HepG2 (cell line): ENCODE data around the gene CTIF. TPM values are rescaled to one million over a fixed set of nuclear protein-coding genes. Genes with fewer than 3 reads are reported as not detected.

Experiments used
- AKAP8 ChIP-seq: sonication (generic); formaldehyde crosslinking; IDR thresholded peaks from 2 replicates; pipeline ENCODE4 v1.5.1; 2020; ENCODE audit warnings: mild to moderate bottlenecking, missing genetic modification reagents
- ELF3 ChIP-seq: IDR thresholded peaks from 2 replicates; pipeline ENCODE4 v1.6.1; 2016; ENCODE audit warnings: missing genetic modification reagents, missing compliant biosample characterization
- ELF4 ChIP-seq: sonication (generic); formaldehyde crosslinking; IDR thresholded peaks from 2 replicates; pipeline ENCODE4 v1.5.0; 2020; ENCODE audit warnings: missing genetic modification reagents, mild to moderate bottlenecking, moderate library complexity, borderline replicate concordance
- FOXM1 ChIP-seq: sonication (generic); formaldehyde crosslinking; IDR thresholded peaks from 2 replicates; pipeline ENCODE4 v1.5.0; 2020; ENCODE audit warnings: missing genetic modification reagents
- LCORL ChIP-seq, 2 experiments: fragments of 450-650 bp in 1 of 2; sonication (generic) in 1 of 2; formaldehyde crosslinking in 1 of 2; IDR thresholded peaks; 2 replicates each; pipeline versions ENCODE4 v1.5.0 to v1.6.1; 2017 to 2020; ENCODE audit warnings: antibody characterized with exemption in 1 of 2, missing genetic modification reagents in 1 of 2
- MIER2 ChIP-seq: IDR thresholded peaks from 2 replicates; pipeline ENCODE4 v1.6.1; 2016; ENCODE audit warnings: missing biosample characterization, missing genetic modification reagents
- MYC ChIP-seq: sonication (generic); formaldehyde crosslinking; IDR thresholded peaks from 2 replicates; pipeline ENCODE4 v1.9.0; 2021; ENCODE audit warnings: missing genetic modification reagents, borderline replicate concordance
- PAX8 ChIP-seq: sonication (generic); formaldehyde crosslinking; IDR thresholded peaks from 2 replicates; pipeline ENCODE4 v1.8.0; 2022; ENCODE audit warnings: mild to moderate bottlenecking, missing genetic modification reagents, borderline replicate concordance
- PRPF4 ChIP-seq: fragments of 200-400 bp; formaldehyde crosslinking; IDR thresholded peaks from 2 replicates; pipeline ENCODE4 v1.6.1; 2016; ENCODE audit warnings: low read length, low read depth; ENCODE audit not compliant: poor library complexity, severe bottlenecking
- SIX4 ChIP-seq: sonication (generic); formaldehyde crosslinking; IDR thresholded peaks from 2 replicates; pipeline ENCODE4 v1.4.0; 2020; ENCODE audit warnings: missing genetic modification reagents
- SMC3 ChIP-seq: IDR thresholded peaks from 2 replicates; pipeline ENCODE4 v1.6.1; 2011; ENCODE audit warnings: low read length, improper control_type of control experiment
- SPEN ChIP-seq: sonication (generic); formaldehyde crosslinking; IDR thresholded peaks from 2 replicates; pipeline ENCODE4 v1.5.1; 2020; ENCODE audit warnings: low read depth, mild to moderate bottlenecking, missing genetic modification reagents
- TOPORS ChIP-seq: sonication (generic); formaldehyde crosslinking; IDR thresholded peaks from 2 replicates; pipeline ENCODE4 v1.8.0; 2023; ENCODE audit warnings: mild to moderate bottlenecking, missing genetic modification reagents
- YEATS2 ChIP-seq: sonication (generic); formaldehyde crosslinking; IDR thresholded peaks from 2 replicates; pipeline ENCODE4 v1.4.0; 2020; ENCODE audit warnings: missing genetic modification reagents, borderline replicate concordance
- ZFP36L1 ChIP-seq: sonication (generic); formaldehyde crosslinking; IDR thresholded peaks from 2 replicates; pipeline ENCODE4 v1.8.0; 2022; ENCODE audit warnings: mild to moderate bottlenecking, missing genetic modification reagents, moderate library complexity
- ZFX ChIP-seq: sonication (generic); formaldehyde crosslinking; IDR thresholded peaks from 2 replicates; pipeline ENCODE4 v1.4.0; 2020; ENCODE audit warnings: mild to moderate bottlenecking, low read depth, missing genetic modification reagents, moderate library complexity
- ZMAT5 ChIP-seq: sonication (generic); formaldehyde crosslinking; IDR thresholded peaks from 2 replicates; pipeline ENCODE4 v1.5.0; 2020; ENCODE audit warnings: mild to moderate bottlenecking, low read depth, missing genetic modification reagents, borderline replicate concordance
- ZNF276 ChIP-seq: sonication (generic); formaldehyde crosslinking; IDR thresholded peaks from 2 replicates; pipeline ENCODE4 v1.4.0; 2020; ENCODE audit warnings: mild to moderate bottlenecking, low read depth, missing genetic modification reagents
- ZNF280D ChIP-seq: sonication (generic); formaldehyde crosslinking; IDR thresholded peaks from 2 replicates; pipeline ENCODE4 v1.5.1; 2020; ENCODE audit warnings: mild to moderate bottlenecking, missing genetic modification reagents
- ZNF451 ChIP-seq: sonication (generic); formaldehyde crosslinking; IDR thresholded peaks from 2 replicates; pipeline ENCODE4 v1.5.0; 2020; ENCODE audit warnings: mild to moderate bottlenecking, missing genetic modification reagents
- ZNF563 ChIP-seq: sonication (generic); formaldehyde crosslinking; IDR thresholded peaks from 2 replicates; pipeline ENCODE4 v1.8.0; 2022; ENCODE audit warnings: mild to moderate bottlenecking, moderate library complexity, missing genetic modification reagents
- ZNF800 ChIP-seq: sonication (generic); formaldehyde crosslinking; IDR thresholded peaks from 2 replicates; pipeline ENCODE4 v1.4.0; 2020; ENCODE audit warnings: missing genetic modification reagents
- ZNF883 ChIP-seq: sonication (generic); formaldehyde crosslinking; IDR thresholded peaks from 2 replicates; pipeline ENCODE4 v1.5.1; 2020; ENCODE audit warnings: mild to moderate bottlenecking, missing genetic modification reagents; ENCODE audit errors: not compliant biosample characterization
- polyA plus RNA-seq, 8 experiments: library from polyadenylated mRNA; depleted of rRNA in 3 of 8; stranded (reverse) in 7 of 8; unstranded in 1 of 8; fragments of >200 nt; fragmentation: Illumina TruSeq in 4 of 8; extraction: Trizol in 4 of 8; gene quantifications; 2 replicates each; pipeline versions ENCODE4 v1.2.1 to v1.2.3, GENCODE V29; 2011 to 2016; ENCODE audit warnings: low read depth in 4 of 8, missing spikeins in 1 of 8, mixed read lengths in 1 of 8; ENCODE audit not compliant: insufficient read depth in 1 of 8
- total RNA-seq, 5 experiments: library from RNA; depleted of rRNA; stranded (reverse); fragments of >200 nt; fragmentation: Illumina TruSeq; extraction: Trizol; gene quantifications; 2 replicates each; pipeline ENCODE4 v1.2.3, GENCODE V29; 2016; ENCODE audit warnings: low read depth in 1 of 5

The CTIF gene
- total and polyA plus RNA-seq, 2 of the 13 experiments (the other 11 are each of a cell fraction or from before 2014, with no cell fraction given), result 18.2 to 28.0 TPM

GRCh38 chr18:48777026-48777743, 238.4 kb downstream of the CTIF start (continued):
- TF ChIP-seq FOXM1 (CRISPR knock-in tag) (no peak), MIER2 (CRISPR knock-in tag) (no peak), SIX4 (CRISPR knock-in tag) (no peak), LCORL (IDR thresholded peaks at IDR 0.05) (no peak), LCORL (CRISPR knock-in tag; IDR thresholded peaks at IDR 0.05) (0 out of 2 replicates have a peak, but pooled peaks have one; percentile 26), ZNF451 (no peak), ZNF883 (no peak), SPEN (CRISPR knock-in tag) (no peak), ELF4 (no peak), ELF3 (no peak), ZNF276 (no peak), MYC (0 out of 2 replicates have a peak, but pooled peaks have one; percentile 35), AKAP8 (no peak), ZMAT5 (CRISPR knock-in tag) (no peak), TOPORS (CRISPR knock-in tag) (no peak), PRPF4 (no peak), PAX8 (CRISPR knock-in tag) (no peak), ZNF563 (CRISPR knock-in tag) (0 out of 2 replicates have a peak, but pooled peaks have one; percentile 28), ZNF280D (CRISPR knock-in tag) (no peak), SMC3 (peak; percentile 14; the same call in 1 of the 2 replicates), ZNF800 (CRISPR knock-in tag) (no peak), ZFX (CRISPR knock-in tag) (peak; percentile 31; the same call in 1 of the 2 replicates), ZFP36L1 (CRISPR knock-in tag) (no peak), YEATS2 (CRISPR knock-in tag) (0 out of 2 replicates have a peak, but pooled peaks have one; percentile 27)
